ENCODE data around the gene VIPAS39.
"Not testable (repeated sequence)": the region's sequence is repeated elsewhere in the genome, so short reads cannot be mapped to it uniquely, and the experiment has no call there.

VIPAS39 gene

DNA sequence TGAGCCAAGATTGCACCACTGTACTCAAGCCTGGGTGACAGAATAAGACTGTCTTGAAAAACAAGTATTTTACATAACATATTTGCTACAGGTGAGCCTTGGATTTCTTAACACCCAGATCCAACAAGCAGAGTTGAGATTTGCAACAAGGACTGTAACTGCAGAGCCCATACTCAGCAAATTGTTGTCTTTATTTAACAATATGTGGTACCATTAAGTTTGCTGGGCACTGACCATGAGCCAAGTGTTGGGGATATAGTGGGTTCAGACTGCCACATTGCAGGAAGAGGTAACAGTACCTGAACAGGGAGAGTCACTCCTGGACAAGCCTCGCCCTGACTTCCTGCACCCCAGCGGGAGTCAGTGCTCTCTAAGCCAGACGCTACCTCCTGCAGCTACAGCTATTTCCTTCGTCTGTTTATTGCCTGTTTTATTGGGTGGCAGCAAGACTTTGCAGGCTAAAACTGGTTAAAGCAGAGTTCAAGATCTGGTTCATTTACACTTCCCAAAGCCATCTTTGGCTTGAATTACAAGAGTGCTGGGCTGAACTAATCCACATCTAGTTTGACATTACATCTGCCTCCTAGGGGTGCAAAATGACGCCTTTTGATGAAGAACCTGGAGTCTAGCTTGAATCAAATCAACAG lies 12.9 kb upstream of the VIPAS39 start:
- DNase-seq (ENCODE audit: low read depth), result no peak

GRCh38 chr14:77469539-77469938 lies 12.1 kb upstream of the VIPAS39 start:
- no peak for DNase-seq (ENCODE audit: low read depth)

DNA sequence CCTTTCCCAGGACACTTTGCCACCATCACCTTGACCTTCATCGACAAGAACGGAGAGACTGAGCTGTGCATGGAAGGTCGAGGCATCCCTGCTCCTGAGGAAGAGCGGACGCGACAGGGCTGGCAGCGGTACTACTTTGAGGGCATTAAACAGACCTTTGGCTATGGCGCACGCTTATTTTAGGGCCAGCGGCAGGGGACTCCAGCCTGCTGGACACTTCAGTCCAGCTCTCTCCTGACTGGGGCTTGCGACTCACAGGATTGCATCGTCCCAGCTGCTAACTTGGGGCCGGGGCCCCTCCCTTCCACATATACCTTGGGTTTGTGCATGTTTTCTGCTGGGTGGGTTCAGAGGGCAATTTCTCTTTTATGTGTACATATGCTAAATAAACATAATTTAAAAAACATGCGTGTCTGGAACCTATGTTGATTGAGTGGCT lies 11.7 kb upstream of the VIPAS39 start:
- DNase-seq (ENCODE audit: low read depth), result no peak

DNA sequence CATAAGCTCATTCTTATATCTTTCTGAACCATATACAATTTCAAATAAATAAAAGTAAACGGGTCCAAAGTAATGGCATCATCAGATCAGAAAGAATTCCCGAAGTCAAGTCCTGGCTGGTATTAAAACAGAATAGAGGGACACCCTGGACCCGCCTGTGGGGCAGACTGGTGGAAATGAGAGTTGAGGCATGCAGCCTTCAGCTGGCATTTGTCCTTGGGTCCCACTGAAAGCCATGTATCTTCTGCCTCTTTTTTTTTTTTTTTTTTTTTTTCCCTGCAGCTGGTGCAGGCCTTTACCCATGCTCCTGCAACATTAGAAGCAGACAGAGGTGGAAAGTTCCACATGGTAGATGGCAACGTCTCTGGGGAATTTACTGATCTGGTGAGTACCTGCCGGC lies 10.4 kb upstream of the VIPAS39 start:
- no peak for DNase-seq (ENCODE audit: low read depth)

- peak; percentile 71 for DNase-seq (ENCODE audit: low read depth)
Measured at GRCh38 chr14:77459072-77459723, 1.8 kb upstream of the VIPAS39 start.

- no peak for DNase-seq (ENCODE audit: low read depth)
Measured at GRCh38 chr14:77458249-77458950, 999 bp upstream of the VIPAS39 start.

GRCh38 chr14:77457115-77457521 lies 283 bp downstream of the VIPAS39 start:
- no peak for DNase-seq (ENCODE audit: low read depth)

DNA sequence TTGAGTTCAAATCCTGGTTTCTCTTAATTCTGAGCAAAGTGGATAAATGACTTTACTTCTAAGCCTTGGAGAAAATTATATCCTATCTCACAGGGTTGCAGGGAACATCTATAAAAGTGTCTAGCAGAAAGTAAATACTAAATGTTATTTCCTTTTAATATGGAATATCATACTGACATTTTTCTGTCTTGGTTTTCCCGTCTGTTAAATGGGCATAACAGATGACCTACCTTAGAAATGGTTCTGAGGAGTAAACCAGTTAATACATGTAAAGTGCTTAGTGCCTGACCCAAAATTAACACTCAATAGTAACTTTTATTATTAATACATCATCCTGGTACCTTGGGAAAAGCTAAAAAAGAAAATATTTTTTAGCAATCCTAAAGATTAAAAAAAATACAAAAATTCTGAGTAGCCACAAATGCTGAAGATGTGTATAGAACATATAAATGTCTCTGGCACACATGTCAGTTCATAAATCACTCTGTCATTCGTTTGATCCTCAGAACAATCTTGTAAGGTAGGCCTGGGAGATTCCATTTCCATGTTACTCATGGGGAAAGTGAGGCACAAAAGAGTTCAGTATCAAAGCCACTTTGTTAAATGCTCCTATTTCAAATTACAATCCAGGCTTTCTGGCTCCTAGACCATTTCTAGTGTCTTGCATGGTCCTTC lies 1.3 kb downstream of the VIPAS39 start:
- no peak for DNase-seq (ENCODE audit: low read depth)

DNA sequence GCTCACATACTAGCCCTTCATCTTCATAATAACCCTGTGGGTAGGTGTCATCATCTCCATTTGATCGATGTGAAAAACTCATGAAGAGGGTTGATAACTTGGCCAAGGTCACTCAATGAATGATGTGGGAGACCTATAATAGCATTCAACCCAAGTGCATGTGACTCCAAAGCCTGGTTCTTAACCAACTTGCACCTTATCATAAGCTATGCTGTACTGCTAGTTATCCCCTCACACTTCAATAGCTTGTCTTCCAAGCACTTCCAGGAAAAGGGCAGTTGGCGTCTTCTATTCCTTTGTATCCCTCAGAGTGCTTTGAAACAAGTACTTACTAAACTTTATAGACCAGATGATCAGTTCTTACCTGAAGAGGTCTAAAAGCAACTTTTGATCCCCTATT lies 15.2 kb downstream of the VIPAS39 start:
- no peak for DNase-seq (ENCODE audit: low read depth)

- DNase-seq (ENCODE audit: low read depth), result no peak
Measured at GRCh38 chr14:77439861-77440260, 17.5 kb downstream of the VIPAS39 start.

DNA sequence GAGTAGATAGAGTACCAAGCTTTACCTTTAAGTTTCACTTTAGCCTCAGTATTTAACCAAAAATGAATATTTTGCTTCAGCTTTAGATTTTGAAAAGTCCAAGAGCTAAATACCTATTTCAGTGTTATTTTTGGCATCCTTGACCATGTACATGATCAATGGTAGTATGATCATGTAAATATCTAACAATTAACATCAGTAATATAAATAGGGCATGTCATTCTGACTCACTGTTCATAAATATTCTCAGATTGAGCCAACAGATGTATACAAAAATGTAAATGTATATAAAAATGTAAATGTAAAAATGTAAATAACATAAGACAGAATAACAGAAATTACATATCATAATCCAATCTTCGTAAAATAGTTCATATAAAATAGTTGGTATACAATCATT lies 18.8 kb downstream of the VIPAS39 start:
- DNase-seq (ENCODE audit: low read depth), result no peak

DNA sequence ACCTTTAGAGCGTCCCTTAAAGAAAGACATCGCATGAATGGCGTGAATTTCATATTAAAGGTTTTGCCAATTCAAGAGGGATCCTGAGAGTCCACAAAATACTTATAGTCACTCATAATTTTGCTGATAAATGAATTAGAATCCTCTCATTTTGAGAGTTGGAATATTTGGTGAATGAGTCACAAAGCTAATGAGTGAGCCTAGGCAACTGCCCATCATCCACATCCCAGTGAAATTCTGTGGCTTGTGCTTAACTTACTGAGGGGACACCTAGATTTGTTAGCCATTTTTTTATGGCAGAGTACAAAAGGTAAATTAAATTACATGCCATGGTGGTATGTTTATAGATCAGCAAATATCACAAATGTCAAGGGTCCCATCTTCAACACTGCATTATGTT lies 21.4 kb downstream of the VIPAS39 start:
- DNase-seq (ENCODE audit: low read depth), result no peak

- no peak for DNase-seq (ENCODE audit: low read depth)
Measured at GRCh38 chr14:77426396-77426795, 31.0 kb downstream of the VIPAS39 start.

GRCh38 chr14:77424862-77425261 lies 32.5 kb downstream of the VIPAS39 start:
- DNase-seq (ENCODE audit: low read depth), result no peak

- no peak for DNase-seq (ENCODE audit: low read depth)
Measured at GRCh38 chr14:77423423-77423822, 34.0 kb downstream of the VIPAS39 start, which contains the start of gene NOXRED1. TSS of gene NOXRED1 (minus strand) at chr14:77423523. CDS start at chr14:77422889, 634 bp downstream.

GRCh38 chr14:77421201-77421600 lies 36.2 kb downstream of the VIPAS39 start:
- DNase-seq (ENCODE audit: low read depth), result no peak

DNA sequence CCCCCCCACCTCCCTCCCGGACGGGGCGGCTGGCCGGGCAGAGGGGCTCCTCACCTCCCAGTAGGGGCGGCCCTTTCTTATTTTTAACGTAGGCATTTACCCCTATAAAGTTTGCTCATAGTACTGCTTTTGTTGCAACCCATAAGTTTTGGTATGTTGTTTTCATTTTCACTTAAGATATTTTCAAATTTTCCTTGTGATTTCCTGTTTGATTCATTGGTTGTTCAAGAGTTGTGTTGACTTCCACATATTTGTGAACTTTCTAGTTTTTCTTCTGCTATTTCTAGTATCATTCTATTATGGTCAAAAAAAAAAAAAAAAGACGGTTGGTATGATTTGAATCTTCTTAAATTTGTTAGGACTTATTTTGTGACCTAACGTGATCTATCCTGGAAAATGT lies 40.6 kb downstream of the VIPAS39 start:
- DNase-seq (ENCODE audit: low read depth), result no peak

DNA sequence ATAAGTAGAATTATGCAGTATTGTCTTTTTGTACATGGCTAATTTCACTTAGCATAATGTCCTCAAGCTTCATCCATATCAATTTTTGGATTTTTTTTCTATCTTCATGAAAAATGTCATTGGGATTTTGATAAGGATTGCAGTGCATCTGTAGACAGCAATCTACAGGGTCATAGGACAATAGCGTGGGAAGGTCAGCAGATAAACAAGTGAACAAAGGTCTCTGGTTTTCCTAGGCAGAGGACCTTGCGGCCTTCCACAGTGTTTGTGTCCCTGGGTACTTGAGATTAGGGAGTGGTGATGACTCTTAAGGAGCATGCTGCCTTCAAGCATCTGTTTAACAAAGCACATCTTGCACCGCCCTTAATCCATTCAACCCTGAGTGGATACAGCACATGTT lies 41.3 kb downstream of the VIPAS39 start:
- not testable (repeated sequence) for DNase-seq (ENCODE audit: low read depth)

DNA sequence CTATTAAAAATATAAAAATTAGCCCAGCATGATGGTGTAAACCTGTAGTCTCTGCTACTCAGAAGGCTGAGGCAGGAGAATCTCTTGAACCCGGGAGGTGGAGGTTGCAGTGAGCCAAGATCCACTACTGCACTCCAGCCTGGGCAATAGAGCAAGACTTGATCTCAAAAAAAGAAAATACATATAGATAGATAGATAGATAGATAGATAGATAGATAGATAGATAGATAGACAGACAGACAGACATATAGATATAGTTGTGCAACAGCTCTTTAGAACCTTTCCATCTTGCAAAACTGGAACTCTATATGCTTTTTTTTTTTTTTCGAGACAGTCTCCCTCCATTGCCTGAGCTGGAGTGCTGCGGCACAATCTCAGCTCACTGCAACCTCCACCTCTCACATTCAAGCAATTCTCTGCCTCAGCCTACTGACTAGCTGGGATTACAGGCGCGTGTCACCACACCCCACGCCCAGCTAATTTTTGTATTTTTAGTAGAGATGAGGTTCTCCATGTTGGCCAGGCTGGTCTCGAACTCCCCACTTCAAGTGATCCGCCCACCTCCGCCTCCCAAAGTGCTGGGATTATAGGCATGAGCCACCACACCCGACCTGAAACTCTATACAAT lies 41.9 kb downstream of the VIPAS39 start:
- DNase-seq (ENCODE audit: low read depth), result not testable (repeated sequence)

- no peak for DNase-seq (ENCODE audit: low read depth)
Measured at GRCh38 chr14:77409131-77409533, 48.3 kb downstream of the VIPAS39 start.

DNA sequence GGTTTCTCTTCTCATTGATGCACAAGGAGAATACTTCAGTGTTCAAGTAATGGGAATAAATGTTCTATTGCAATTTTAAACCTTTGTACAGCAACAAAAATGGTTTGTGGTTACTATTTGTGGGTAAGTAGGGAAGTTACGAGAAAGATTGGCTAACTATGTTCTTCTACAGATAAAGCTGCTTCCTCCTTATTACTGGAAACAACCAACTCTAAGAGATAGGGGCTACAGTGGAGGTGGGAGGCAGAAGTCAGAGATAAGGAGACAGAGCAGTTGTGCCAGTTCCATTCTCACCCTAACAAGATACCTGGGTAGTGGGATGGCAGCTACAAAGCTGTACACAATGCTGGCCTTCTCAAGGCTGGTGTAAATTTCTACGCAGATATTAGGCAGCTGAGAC lies 50.2 kb downstream of the VIPAS39 start:
- DNase-seq (ENCODE audit: low read depth), result no peak

DNA sequence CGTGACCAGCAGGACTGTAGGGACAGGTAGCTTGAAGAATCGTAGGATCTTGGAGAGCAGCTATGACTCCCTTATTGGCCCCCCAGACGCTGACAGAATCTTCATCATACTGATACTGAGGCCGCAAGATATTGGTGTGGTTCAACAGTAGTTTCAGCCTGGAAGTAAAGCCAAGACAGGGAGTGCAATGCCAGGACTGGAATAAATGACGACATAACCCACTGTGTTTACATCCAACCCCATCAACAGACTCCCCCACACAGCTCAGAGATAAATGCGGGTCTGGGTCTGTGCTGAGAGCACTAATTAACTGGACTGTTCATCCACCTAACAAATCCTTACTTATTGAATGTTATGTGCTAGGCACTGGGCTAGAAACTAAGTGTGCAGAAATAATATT lies 50.7 kb downstream of the VIPAS39 start:
- DNase-seq (ENCODE audit: low read depth), result no peak
